HepG2 (cell line): ENCODE data around the gene EZH1. TPM values are rescaled to one million over a fixed set of nuclear protein-coding genes. Genes with fewer than 3 reads are reported as not detected.

Experiments used
- ADNP ChIP-seq: sonication (generic); formaldehyde crosslinking; IDR thresholded peaks from 2 replicates; pipeline ENCODE4 v1.4.0; 2020; ENCODE audit warnings: missing genetic modification reagents
- ATF2 ChIP-seq: sonication (generic); formaldehyde crosslinking; IDR thresholded peaks from 2 replicates; pipeline ENCODE4 v1.4.0; 2020; ENCODE audit warnings: missing genetic modification reagents
- IKZF5 ChIP-seq: IDR thresholded peaks from 2 replicates; pipeline ENCODE4 v1.6.1; 2018; ENCODE audit warnings: missing genetic modification reagents, mild to moderate bottlenecking, missing compliant biosample characterization
- IRF1 ChIP-seq: sonication (generic); formaldehyde crosslinking; IDR thresholded peaks from 2 replicates; pipeline ENCODE4 v1.4.0; 2020; ENCODE audit warnings: low read depth, mild to moderate bottlenecking, missing genetic modification reagents
- PRDM10 ChIP-seq: sonication (generic); formaldehyde crosslinking; IDR thresholded peaks from 2 replicates; pipeline ENCODE4 v1.4.0; 2020; ENCODE audit warnings: low read depth, missing genetic modification reagents
- SNRNP70 ChIP-seq: fragments of 200-400 bp; formaldehyde crosslinking; IDR thresholded peaks from 2 replicates; pipeline ENCODE4 v1.6.1; 2017; ENCODE audit warnings: mild to moderate bottlenecking, low read depth, low read length, moderate library complexity
- ZBTB3 ChIP-seq: sonication (generic); formaldehyde crosslinking; IDR thresholded peaks from 2 replicates; pipeline ENCODE4 v1.4.0; 2020; ENCODE audit warnings: low read depth, mild to moderate bottlenecking, moderate library complexity, missing genetic modification reagents, borderline replicate concordance
- ZHX1 ChIP-seq: sonication (generic); formaldehyde crosslinking; IDR thresholded peaks from 2 replicates; pipeline ENCODE4 v1.8.1; 2022; ENCODE audit warnings: low read depth, mild to moderate bottlenecking, missing genetic modification reagents
- ZNF18 ChIP-seq: sonication (generic); formaldehyde crosslinking; IDR thresholded peaks from 2 replicates; pipeline ENCODE4 v1.8.0; 2022; ENCODE audit warnings: mild to moderate bottlenecking, missing genetic modification reagents; ENCODE audit not compliant: insufficient replicate concordance
- ZNF3 ChIP-seq: IDR thresholded peaks from 2 replicates; pipeline ENCODE4 v1.7.0; 2017; ENCODE audit warnings: inconsistent platforms
- ZNF775 ChIP-seq: sonication (generic); formaldehyde crosslinking; IDR thresholded peaks from 2 replicates; pipeline ENCODE4 v1.4.0; 2020; ENCODE audit warnings: missing genetic modification reagents, mild to moderate bottlenecking, moderate library complexity, borderline replicate concordance
- polyA plus RNA-seq, 8 experiments: library from polyadenylated mRNA; depleted of rRNA in 3 of 8; stranded (reverse) in 7 of 8; unstranded in 1 of 8; fragments of >200 nt; fragmentation: Illumina TruSeq in 4 of 8; extraction: Trizol in 4 of 8; gene quantifications; 2 replicates each; pipeline versions ENCODE4 v1.2.1 to v1.2.3, GENCODE V29; 2011 to 2016; ENCODE audit warnings: low read depth in 4 of 8, missing spikeins in 1 of 8, mixed read lengths in 1 of 8; ENCODE audit not compliant: insufficient read depth in 1 of 8
- total RNA-seq, 5 experiments: library from RNA; depleted of rRNA; stranded (reverse); fragments of >200 nt; fragmentation: Illumina TruSeq; extraction: Trizol; gene quantifications; 2 replicates each; pipeline ENCODE4 v1.2.3, GENCODE V29; 2016; ENCODE audit warnings: low read depth in 1 of 5

EZH1 gene
- total and polyA plus RNA-seq, 2 of the 13 experiments (the other 11 are each of a cell fraction or from before 2014, with no cell fraction given) = 11.6 to 24.0 TPM

GRCh38 chr17:42677921-42678781 lies 66.7 kb downstream of the EZH1 start (continued):
- no peak for TF ChIP-seq SNRNP70
- TF ChIP-seq ZNF18 (CRISPR knock-in tag) = no peak
- peak; percentile 43; the same call in 1 of the 2 replicates for TF ChIP-seq IKZF5 (CRISPR knock-in tag)
- peak; percentile 56; the same call in 1 of the 2 replicates for TF ChIP-seq PRDM10 (CRISPR knock-in tag)
- TF ChIP-seq ZHX1 (CRISPR knock-in tag) = no peak; the same call in 1 of the 2 replicates
- TF ChIP-seq ZNF775 (CRISPR knock-in tag) = no peak
- TF ChIP-seq ATF2 (CRISPR knock-in tag) = peak; percentile 54; the same call in 1 of the 2 replicates
- TF ChIP-seq IRF1 (CRISPR knock-in tag) = no peak
- 0 out of 2 replicates have a peak, but pooled peaks have one; percentile 15 for TF ChIP-seq ZBTB3 (CRISPR knock-in tag)
- TF ChIP-seq ZNF3 (CRISPR knock-in tag) = no peak; the same call in 1 of the 2 replicates
- TF ChIP-seq ADNP (CRISPR knock-in tag) = no peak
